PC-9 (cell line): ENCODE measurements around the gene SALL2.

Experiments
- CTCF ChIP-seq: fragments of 200-600 bp; sonication (generic); conservative IDR thresholded peaks from 2 replicates; pipeline ENCODE4 v1.6.1; 2017; ENCODE audit warnings: mixed run types, antibody characterized with exemption, mild to moderate bottlenecking, moderate library complexity
- EZH2 ChIP-seq: fragments of 200-600 bp; sonication (generic); IDR thresholded peaks from 2 replicates; pipeline ENCODE4 v1.8.0; 2017; ENCODE audit warnings: antibody characterized with exemption, low read depth

- TF ChIP-seq EZH2 (no peak), CTCF (no peak)
These were observed 24.6 kb downstream of the SALL2 start for GRCh38 chr14:21501568-21501967.
